HCT116 (cell line): ENCODE measurements around the gene PLXNB3. TPM values are rescaled to one million over a fixed set of nuclear protein-coding genes. Genes with fewer than 3 reads are reported as not detected.
"Not testable (repeated sequence)": the region's sequence is repeated elsewhere in the genome, so short reads cannot be mapped to it uniquely, and the experiment has no call there.

Source experiments
- ATAC-seq: fragments of 200-7000 bp; cut with Tn5 transposase; 2 replicates; pipeline ENCODE4 v1.9.1; 2020; ENCODE audit warnings: mild to moderate bottlenecking, moderate library complexity
- BruUV-seq: library from RNA; stranded (reverse); fragments of 400-500 nt; replicated peaks from 2 replicates; lab custom pipeline; 2021; lab: Mats Ljungman, UMichigan
- CTCF ChIA-PET: fragments of 300-600 bp; sonication (Branson Sonifier 250); formaldehyde crosslinking; loops from one replicate; lab custom pipeline; 2021; ENCODE audit warnings: antibody characterized with exemption; lab: Charles Lee
- POLR2A ChIA-PET: fragments of 300-600, 350-600 bp; sonication (Branson Sonifier 250); formaldehyde crosslinking; loops from one replicate; lab custom pipeline; 2021; ENCODE audit warnings: antibody characterized with exemption; lab: Charles Lee
- RAD21 ChIA-PET, 2 experiments: fragments of 300-600 bp; sonication (Branson Sonifier 250); formaldehyde crosslinking; loops; one replicate each; lab custom pipeline; 2023; ENCODE audit warnings: low total read pairs in 2 of 2; ENCODE audit not compliant: uncharacterized antibody in 2 of 2, unreplicated experiment in 2 of 2, low non-redundant PET in 1 of 2; lab: Charles Lee
- DNase-seq: peaks from one replicate; pipeline ENCODE4 v3.0.0-alpha.2; 2010; ENCODE audit warnings: low read depth, low spot score
- H2AFZ ChIP-seq: fragments of 200-600 bp; shearing (Covaris generic), sonication (generic); 2 replicates; pipeline ENCODE4 v1.6.1; 2017; ENCODE audit warnings: low read depth, mixed run types, mixed read lengths, antibody characterized with exemption, low read length; ENCODE audit not compliant: poor library complexity, severe bottlenecking
- H3K27ac ChIP-seq: 2 replicates; pipeline ENCODE4 v1.5.1; 2012; ENCODE audit warnings: low read depth, low read length
- H3K27me3 ChIP-seq: fragments of 200-600 bp; sonication (generic); 2 replicates; pipeline ENCODE4 v1.6.1; 2016; ENCODE audit warnings: mixed run types, low read length, mixed read lengths; ENCODE audit not compliant: insufficient read depth
- H3K36me3 ChIP-seq, 2 experiments: fragments of 200-500 bp in 1 of 2; fragments of 200-600 bp in 1 of 2; sonication (Bioruptor generic) in 1 of 2; sonication (generic) in 1 of 2; 2 replicates each; pipeline versions ENCODE4 v1.5.1 to v1.6.1; 2014 to 2016; ENCODE audit warnings: low read length in 2 of 2, inconsistent platforms in 1 of 2, mixed read lengths in 1 of 2, mixed run types in 1 of 2; ENCODE audit not compliant: insufficient read depth in 2 of 2, control insufficient read depth in 1 of 2
- H3K4me1 ChIP-seq, 2 experiments: fragments of 200-600 bp in 1 of 2; sonication (generic) in 1 of 2; 2 replicates each; pipeline versions ENCODE4 v1.5.1 to v1.6.1; 2012 to 2017; ENCODE audit warnings: low read length in 2 of 2, inconsistent platforms in 1 of 2, mild to moderate bottlenecking in 1 of 2, mixed read lengths in 1 of 2, mixed run types in 1 of 2, moderate library complexity in 1 of 2; ENCODE audit not compliant: insufficient read depth in 2 of 2, control insufficient read depth in 1 of 2
- H3K4me2 ChIP-seq: fragments of 200-600 bp; sonication (generic); 2 replicates; pipeline ENCODE4 v1.6.1; 2017; ENCODE audit warnings: mixed run types, low read length, mixed read lengths
- H3K4me3 ChIP-seq, 2 experiments: fragments of 200-600 bp in 1 of 2; sonication (generic) in 1 of 2; replicated peaks in 1 of 2; 2 replicates each; pipeline ENCODE4 v1.5.1; 2011 to 2016; ENCODE audit warnings: low read length in 2 of 2, control low read depth in 1 of 2, low read depth in 1 of 2, mild to moderate bottlenecking in 1 of 2, mixed read lengths in 1 of 2, mixed run types in 1 of 2
- H3K79me2 ChIP-seq: fragments of 200-600 bp; sonication (generic); 2 replicates; pipeline ENCODE4 v1.6.1; 2017; ENCODE audit warnings: mild to moderate bottlenecking, mixed run types, low read length, moderate library complexity, mixed read lengths; ENCODE audit not compliant: insufficient read depth
- H3K9ac ChIP-seq: fragments of 200-600 bp; sonication (generic); 2 replicates; pipeline ENCODE4 v1.6.1; 2016; ENCODE audit warnings: low read length, mixed read lengths
- H3K9me2 ChIP-seq: fragments of 200-600 bp; sonication (generic), shearing (Covaris generic); 2 replicates; pipeline ENCODE4 v1.6.1; 2017; ENCODE audit warnings: mixed run types, mild to moderate bottlenecking, moderate library complexity; ENCODE audit not compliant: insufficient read depth
- H3K9me3 ChIP-seq, 2 experiments: fragments of 200-500 bp in 1 of 2; fragments of 200-600 bp in 1 of 2; sonication (Bioruptor generic) in 1 of 2; sonication (generic) in 1 of 2; 2 replicates each; pipeline ENCODE4 v1.6.1; 2014 to 2017; ENCODE audit warnings: low read length in 2 of 2, mixed read lengths in 2 of 2, inconsistent platforms in 1 of 2, low read depth in 1 of 2, mild to moderate bottlenecking in 1 of 2, mixed run types in 1 of 2, moderate library complexity in 1 of 2; ENCODE audit not compliant: control insufficient read depth in 1 of 2, insufficient read depth in 1 of 2
- H4K20me1 ChIP-seq: fragments of 200-600 bp; sonication (generic), shearing (Covaris generic); 2 replicates; pipeline ENCODE4 v1.6.1; 2017; ENCODE audit warnings: mixed run types, mild to moderate bottlenecking, moderate library complexity; ENCODE audit not compliant: insufficient read depth
- CTCF ChIP-seq, 3 experiments: fragments of 200-600 bp in 1 of 3; sonication (generic) in 1 of 3; IDR thresholded peaks in 2 of 3; conservative IDR thresholded peaks in 1 of 3; 2 replicates each; pipeline ENCODE4 v1.5.1; 2012 to 2017; ENCODE audit warnings: low read depth in 2 of 3, low read length in 2 of 3, antibody characterized with exemption in 1 of 3, borderline replicate concordance in 1 of 3, control low read depth in 1 of 3, mild to moderate bottlenecking in 1 of 3, mixed read lengths in 1 of 3, mixed run types in 1 of 3, moderate library complexity in 1 of 3; ENCODE audit not compliant: insufficient read depth in 1 of 3
- EZH2 ChIP-seq: fragments of 200-600 bp; sonication (generic); IDR thresholded peaks from 2 replicates; pipeline ENCODE4 v1.6.1; 2017; ENCODE audit warnings: antibody characterized with exemption, mixed run types
- TCF7L2 ChIP-seq: IDR thresholded peaks from 2 replicates; pipeline ENCODE4 v1.7.0; 2011; ENCODE audit warnings: borderline replicate concordance, inconsistent platforms; ENCODE audit not compliant: insufficient read depth, insufficient read length; ENCODE audit errors: extremely low read depth
- intact Hi-C: fragments of 100-400 bp; cut with micrococcal nuclease; formaldehyde crosslinking; loops from 2 replicates; pipeline ENCODE4 v1.10.0; 2022
- total RNA-seq: library from RNA; stranded (reverse); gene quantifications from one replicate; pipeline ENCODE4 v1.2.1, GENCODE V29; 2021; ENCODE audit not compliant: unreplicated experiment

Gene PLXNB3
- total RNA-seq, 1 experiment from 2014 or later, result 4.8 TPM

- Histone ChIP-seq H2AFZ (no peak overlapping the region), H3K4me2 (no peak overlapping the region), H3K9me3 (no peaks in the 10 kb centered on the region), H3K36me3 (no peaks in the 10 kb centered on the region), H3K27me3 (no peaks in the 10 kb centered on the region), H3K79me2 (no peaks in the 10 kb centered on the region), H3K4me1 (no peaks in the 10 kb centered on the region), H3K9me2 (no peaks in the 10 kb centered on the region), H4K20me1 (no peaks in the 10 kb centered on the region), H3K27ac (no peak overlapping the region), H3K4me3 (no peak overlapping the region), H3K9ac (no peak overlapping the region)
- intact Hi-C loops, result no loop called here
- DNase-seq (no peak), ATAC-seq (no peak)
- ChIA-PET POLR2A (no interaction called here), RAD21 (no interaction called here), CTCF (no interaction called here)
- no TSS peak for BruUV-seq
- TF ChIP-seq EZH2, result no peak
- no peak for TF ChIP-seq TCF7L2
- no peak for TF ChIP-seq CTCF (IDR thresholded peaks at IDR 0.05 in 2 of 3, conservative IDR thresholded peaks at IDR 0.05 in 1 of 3; ENCODE audit: borderline replicate concordance in 1 of 3, insufficient read depth in 1 of 3, low read depth in 2 of 3, low read length in 2 of 3)
- TF ChIP-seq, all 23 proteins: peak for 0
Measured at GRCh38 chrX:153741446-153741845, 22.6 kb upstream of the PLXNB3 start.

- CTCF ChIA-PET, BruUV-seq, H3K27me3 ChIP-seq, ATAC-seq, H2AFZ ChIP-seq, H4K20me1 ChIP-seq, POLR2A ChIA-PET, H3K79me2 ChIP-seq, H3K4me3 ChIP-seq, intact Hi-C loops, H3K9ac ChIP-seq, RAD21 ChIA-PET, H3K9me2 ChIP-seq, H3K4me1 ChIP-seq, DNase-seq, H3K9me3 ChIP-seq, H3K27ac ChIP-seq, H3K4me2 ChIP-seq, H3K36me3 ChIP-seq: not testable (repeated sequence)
Measured at GRCh38 chrX:153742111-153742510, 21.9 kb upstream of the PLXNB3 start.

GRCh38 chrX:153742796-153743467 lies 21.1 kb upstream of the PLXNB3 start:
- POLR2A ChIA-PET, CTCF ChIA-PET, RAD21 ChIA-PET, H3K79me2 ChIP-seq, H4K20me1 ChIP-seq, H3K27me3 ChIP-seq, H3K4me3 ChIP-seq, ATAC-seq, H3K9me3 ChIP-seq, H3K4me1 ChIP-seq, BruUV-seq, H3K9me2 ChIP-seq, intact Hi-C loops, H3K27ac ChIP-seq, H2AFZ ChIP-seq, DNase-seq, H3K9ac ChIP-seq, H3K36me3 ChIP-seq, H3K4me2 ChIP-seq: not testable (repeated sequence)
